Mesenteric fat pad (tissue), 1 donor: Measurements from ENCODE around the gene GDF10. TPM values are rescaled to one million over a fixed set of nuclear protein-coding genes. Genes with fewer than 3 reads are reported as not detected.
A peak's percentile ranks its signal among the peaks of the same experiment; 100 is the strongest.

ENCODE experiments used
- DNase-seq: peaks from one replicate; pipeline ENCODE4 v3.0.0-alpha.2; 2020; ENCODE audit warnings: low spot score
- total RNA-seq: library from RNA; stranded (reverse); fragmentation: NEBNext Ultra II Directional; extraction: Animal tissue kit (Norgen Biotek cat#: 25700); gene quantifications from one replicate; pipeline ENCODE4 v1.2.1, GENCODE V29; 2021
- donor health status: DM: yes; HTN: yes; CAD: no.

GDF10 gene
- total RNA-seq, 1 donor from 2014 or later: 0.26 TPM

DNA sequence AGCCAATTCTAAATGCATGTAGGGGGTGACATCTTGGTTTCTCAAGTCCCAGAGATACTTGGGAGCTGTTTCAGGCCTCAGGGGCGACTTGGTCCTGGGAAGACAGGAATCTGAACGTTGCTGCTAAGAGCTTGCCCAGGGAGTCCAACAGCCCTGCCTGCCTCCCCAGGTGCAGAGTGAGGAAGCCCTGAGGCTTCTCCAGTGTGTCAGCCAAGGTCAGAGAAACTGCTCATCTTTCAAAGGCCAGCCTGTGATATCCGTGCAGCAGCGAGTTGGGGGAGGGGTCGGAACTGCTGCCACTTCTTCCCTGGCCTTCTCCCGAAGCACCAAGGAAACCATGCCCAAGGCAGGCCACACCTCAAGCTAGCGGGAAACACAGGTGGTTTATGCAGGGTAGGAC lies 32.0 kb downstream of the GDF10 start:
- DNase-seq: peak; percentile 55

DNA sequence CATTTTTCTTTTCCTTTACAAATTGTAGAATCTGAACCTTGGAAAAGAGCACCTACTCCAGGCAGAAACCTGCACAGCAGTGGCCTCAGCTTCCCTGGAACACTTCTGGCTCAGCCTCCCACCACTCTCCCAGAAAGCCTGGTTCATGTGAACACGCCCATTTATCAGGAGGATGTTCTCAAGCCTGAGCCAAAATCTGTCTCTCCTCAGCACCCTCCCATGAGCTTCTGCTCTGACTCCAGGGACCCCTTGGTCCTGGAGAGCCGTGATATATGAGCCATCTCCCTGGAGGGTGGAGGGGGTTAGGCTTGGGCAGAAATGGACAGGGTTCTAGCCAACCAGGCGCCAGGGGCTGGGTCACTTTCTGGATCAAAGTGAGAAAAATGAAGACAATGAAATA lies 32.4 kb downstream of the GDF10 start:
- no peak for DNase-seq

DNA sequence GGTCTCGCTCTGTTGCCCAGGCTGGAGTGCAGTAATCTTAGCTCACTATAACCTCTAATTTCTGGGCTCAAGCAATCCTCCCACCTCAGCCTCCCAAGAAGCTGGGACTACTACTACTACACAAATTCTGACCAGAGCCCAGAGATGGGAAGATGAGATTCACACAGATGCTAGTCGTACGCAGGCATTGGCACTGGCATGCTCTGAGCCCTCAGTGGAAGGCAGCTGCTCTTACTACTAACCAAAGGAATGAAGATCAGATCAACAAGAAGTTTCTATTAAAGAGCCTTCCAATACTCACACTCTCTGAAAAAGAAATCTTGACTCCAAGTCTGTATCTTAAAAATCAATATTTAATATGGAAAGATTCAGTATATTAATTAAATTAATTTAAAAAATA lies 32.9 kb downstream of the GDF10 start:
- no peak for DNase-seq

DNA sequence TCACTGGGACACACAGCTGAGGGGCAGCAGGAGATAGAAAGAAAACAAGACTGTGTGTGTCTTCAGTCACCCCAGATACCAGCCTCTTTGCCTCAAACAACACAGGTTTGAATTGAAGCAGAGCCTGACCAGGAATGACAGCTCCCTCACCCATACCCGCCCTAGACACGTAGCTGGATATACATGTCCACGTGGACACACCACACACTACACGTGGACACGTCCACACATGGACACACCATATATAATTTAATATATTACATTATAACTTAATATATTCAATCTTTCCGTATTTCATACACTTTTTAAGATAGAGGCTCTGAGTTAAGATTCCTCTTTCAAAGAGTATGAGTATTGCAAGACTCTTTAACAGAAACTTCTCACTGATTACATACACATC lies 33.5 kb downstream of the GDF10 start:
- DNase-seq: no peak

DNA sequence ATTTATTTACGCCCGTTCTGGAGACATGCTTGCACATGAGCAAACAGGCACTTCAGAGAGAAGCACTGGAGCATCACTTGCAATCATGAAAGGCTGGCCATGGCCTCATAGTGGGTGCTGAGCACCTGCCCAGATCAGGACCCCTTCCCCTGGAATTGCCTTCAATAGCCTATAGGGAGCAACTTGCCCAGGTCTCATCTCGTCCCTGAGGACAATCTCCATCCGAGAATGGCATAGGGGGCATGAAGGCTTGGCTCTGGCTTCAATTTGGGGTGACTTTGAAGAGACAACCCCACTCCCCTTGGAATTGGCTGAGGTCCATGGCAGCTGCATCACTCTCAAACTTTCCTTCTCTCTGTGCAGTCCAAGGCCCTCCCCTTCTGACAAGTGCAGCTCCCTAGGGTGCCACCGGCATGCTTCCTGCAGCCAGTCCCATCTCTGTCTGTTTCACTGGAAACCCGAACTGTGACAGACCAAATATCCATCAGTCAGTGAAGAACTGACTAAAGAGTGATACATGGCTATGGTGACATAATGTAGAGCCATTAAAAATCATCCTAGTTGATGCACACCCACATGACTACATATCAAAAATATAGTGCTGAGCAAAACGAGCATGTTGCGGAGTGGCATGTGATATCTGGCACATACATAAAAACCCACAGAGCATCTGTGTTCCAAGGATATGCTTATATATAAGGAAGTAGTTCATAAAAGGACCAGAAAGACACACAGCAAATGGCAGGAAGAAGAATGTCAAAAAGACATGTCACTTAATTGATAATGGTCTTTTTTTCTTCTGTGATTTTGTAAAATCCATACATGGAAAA lies 34.7 kb downstream of the GDF10 start:
- peak; percentile 82 for DNase-seq

DNA sequence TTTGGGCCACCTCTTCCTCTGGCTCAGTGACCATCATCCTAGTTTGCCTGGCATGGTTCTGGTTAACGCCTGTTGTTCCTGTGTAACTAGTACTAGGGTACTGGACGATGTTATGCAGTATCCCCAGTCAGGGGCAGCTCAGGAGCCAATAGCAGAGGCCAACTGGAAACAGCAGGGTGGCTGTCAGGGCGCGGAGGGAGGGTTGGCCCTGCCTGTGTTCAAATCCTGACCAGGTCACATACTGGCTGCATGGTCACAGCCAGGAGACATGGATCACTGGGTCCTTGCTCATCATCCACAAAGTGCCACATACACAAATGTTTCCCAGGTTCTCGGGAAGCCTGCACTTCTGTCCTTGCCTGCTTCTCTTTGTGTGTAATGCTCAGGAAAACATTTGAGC lies 35.9 kb downstream of the GDF10 start:
- peak; percentile 49 for DNase-seq

DNA sequence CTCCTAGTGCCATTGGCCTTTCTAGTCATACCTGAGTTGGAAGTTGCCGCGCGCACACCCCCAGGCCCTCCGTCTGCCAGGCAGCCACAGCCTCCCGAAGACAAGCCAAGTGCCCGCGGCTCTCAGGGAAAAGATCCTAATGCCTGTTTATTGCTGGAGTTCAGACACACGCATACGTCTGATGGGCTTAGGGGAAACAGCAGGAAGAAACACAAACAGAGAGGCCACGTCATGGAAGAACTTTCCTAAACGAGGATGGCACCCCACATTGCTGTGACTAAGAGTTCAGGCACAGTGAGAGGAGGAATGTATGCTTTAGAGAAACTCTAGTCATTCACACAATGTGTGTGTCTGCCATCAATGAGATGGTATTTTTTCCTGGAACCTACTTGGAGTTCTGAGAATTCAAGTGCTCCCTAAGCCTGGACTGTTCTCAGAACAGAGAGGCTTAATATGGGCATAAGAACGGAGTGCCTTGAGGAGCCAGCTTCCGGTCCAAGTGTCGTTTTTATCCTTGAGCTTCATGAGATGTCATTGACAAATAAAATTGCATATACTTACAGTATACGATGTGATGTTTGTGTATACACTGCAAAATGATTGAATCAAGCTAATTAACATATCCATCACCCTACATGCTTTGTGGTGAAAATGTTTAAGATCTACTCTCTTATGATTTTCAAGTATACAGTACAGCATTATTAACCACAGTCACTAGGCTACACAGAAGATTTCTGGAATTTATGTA lies 36.6 kb downstream of the GDF10 start:
- peak; percentile 62 for DNase-seq

DNA sequence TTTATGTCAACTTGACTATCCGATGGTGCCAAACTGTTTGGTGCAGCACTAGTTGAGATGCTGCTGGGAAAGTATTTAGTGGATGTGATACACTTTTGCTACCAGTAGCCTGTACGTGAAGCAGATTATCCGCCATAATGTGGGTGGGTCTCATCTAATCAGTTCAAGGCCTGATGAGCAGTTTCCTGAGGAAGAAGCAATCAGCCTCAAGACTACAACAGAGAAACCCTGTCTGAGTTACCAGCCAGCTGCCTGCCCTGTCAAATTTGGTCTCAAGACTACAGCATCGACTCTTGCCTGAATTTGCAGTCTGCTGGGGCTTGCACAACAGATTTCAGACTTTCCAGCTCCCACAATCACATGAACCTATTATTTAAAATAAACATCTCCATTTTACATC lies 37.3 kb downstream of the GDF10 start:
- no peak for DNase-seq

DNA sequence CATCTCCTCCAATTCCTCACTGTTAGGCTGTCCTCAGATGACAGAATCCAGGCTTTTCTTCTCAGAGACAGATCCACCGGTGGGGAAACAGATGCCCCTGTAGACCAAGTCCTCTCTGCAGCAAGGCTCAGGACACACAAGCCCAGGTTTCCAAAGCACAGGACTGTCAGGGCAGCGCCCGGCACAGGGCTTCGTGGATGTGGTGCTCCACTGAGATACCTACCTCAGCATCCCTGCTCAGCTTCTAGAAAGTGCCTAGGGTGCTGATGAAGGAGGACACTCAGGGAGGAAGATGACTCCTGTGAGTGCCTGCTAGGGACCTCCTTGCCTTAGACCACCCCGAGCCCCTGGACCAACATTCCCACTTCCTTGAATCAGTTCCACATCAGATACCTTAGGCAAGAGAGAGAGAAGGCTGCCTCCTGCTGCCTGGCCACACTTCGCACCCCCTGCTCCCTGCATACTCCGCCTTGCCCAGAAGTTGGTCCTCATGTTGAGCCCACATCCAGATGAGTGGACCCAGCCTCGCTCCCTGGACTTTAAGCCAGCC lies 39.3 kb downstream of the GDF10 start:
- DNase-seq: no peak

DNA sequence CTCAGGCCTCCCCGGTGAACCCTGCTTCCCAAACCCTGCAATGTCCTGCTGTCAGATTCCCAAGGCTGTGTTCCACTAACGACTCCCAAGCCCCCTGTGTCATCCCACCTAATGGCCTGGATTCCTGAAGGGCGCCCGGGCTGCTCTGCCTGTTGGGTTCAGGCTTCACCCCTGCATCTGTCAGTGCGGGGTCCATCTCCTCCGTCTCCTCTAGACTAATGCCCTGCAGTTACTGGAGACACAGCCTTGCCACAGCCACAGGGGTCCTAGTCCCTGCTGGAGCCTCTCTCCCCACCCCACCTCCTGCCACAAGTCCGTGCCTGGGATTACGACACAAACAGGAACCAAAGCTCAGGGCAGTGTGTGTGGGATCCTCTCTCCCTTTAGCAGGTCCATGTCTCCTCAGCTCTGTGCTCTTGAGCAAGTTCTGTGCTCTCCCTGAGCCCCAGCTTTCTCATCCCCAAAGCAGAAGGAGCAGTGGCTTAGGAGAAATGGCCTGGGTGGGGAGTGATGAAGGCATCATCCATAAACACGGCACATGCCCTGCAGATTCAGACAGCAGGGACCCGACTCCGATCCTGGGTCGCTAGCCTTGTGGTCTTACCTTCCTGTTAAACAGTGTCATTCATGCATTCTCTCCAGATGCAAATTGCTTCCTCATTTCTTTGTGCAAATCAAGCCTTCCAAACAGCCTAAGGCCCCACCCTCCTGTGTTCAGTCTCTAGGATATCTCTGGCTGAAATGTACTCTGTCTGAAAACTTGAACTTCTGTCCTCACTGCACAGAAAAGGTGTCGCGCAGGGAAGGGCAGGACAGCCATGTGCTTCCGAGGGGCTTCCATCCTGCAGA lies 40.0 kb downstream of the GDF10 start:
- DNase-seq: peak; percentile 80

DNA sequence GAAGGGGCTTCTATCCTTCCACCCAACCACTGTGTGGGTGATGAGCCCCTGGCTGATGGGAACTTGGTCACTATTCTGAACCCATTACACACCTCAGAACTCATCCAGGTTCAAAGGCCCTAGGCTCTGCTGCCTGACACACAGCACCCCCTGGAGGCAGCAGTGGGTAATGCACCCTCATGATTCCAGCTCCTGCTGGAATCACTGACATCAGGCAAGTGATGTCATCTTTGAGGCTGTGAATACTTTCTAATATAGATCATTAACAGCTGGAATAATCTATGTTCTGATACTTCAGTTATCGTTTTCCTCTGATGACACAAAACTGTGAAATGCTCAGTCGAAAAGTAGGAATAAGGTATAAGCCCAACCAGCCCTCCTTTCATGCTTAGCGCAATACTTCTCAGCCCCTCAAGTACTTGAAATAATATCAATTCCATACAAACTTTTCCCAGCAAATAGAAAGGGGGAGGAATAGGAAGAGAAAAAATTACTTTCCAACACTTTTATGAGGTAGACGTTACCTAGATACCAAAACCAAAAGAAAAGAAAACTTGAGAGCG lies 40.7 kb downstream of the GDF10 start:
- DNase-seq: peak; percentile 81

DNA sequence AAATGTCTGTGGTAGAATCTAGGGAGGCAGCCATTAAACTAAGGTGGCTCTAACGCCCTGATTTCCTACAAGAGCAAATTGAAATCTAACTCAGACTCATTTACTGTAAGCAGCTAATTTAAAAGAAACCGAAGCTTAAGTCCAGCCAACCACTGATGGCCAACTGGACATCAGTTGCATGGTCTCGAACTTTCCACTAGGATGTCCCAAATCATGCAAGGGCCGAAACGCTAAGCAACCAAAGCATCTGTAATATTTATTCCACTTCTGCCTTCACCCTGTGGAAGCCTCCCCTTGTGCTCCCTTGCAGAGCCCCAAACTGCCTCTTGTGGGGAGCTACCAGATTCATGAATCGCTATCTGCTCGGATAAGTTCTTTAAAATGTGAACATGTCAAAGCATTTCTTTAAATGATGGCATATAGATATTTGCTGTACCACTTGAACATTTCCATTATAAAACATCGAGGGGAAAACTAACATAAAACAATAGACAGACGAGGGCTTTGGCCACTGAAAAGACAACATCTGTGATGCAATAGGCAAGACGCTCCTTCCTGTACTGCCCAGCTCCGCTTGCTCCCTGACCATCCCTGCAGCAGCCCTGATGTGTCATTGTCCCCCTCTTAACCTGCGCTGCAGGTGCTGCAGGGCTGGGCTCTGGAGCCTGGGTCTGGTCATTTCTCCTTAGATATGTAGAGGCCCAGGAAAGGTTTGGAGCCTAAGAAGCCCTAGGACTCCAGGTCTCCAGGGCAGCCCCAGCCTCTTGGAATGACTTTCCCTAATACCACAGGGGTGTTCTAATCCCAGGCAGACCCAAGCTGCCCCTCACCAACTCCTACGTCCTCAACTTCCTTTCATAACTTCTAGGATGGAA lies 45.2 kb downstream of the GDF10 start:
- DNase-seq: peak; percentile 57

DNA sequence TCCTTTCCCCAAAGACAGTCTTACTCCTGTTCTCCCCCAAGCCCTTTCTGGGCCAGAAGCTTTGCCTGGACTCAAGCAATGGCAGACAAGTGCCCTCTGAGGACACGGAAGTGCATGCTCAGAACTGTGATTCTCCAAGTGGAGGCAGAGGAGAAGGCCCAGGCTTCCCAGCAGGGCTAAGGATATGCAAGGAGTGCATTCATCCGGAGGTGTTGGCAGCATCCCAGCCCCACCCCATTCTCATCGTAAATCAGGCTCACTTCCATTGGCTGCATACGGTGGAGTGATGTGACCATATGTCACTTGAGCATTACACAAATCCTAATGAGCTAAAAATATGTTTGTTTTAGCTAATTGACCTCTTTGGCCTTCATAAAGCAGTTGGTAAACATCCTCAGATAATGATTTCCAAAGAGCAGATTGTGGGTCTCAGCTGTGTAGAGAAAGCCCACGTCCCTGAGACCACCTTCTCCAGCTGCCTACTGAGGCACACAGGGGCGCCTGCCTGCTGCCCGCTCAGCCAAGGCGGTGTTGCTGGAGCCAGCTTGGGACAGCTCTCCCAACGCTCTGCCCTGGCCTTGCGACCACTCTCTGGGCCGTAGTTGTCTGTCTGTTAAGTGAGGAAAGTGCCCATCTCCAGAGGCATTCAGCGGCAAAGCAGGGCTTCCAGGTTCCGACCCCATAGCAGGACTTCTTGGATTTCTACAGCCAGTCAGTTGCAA lies 46.7 kb downstream of the GDF10 start:
- DNase-seq: peak; percentile 81

DNA sequence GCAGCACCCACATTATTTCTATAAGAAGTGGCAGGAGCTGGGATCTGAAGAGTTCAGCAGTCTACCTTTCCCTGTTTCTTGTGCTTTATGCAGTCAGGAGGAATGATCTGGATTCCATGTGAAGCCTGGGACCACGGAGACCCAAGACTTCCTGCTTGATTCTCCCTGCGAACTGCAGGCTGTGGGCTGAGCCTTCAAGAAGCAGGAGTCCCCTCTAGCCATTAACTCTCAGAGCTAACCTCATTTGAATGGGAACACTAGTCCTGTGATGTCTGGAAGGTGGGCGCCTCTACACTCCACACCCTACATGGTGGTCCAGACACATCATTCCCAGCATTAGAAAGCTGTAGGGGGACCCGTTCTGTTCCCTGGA lies 47.3 kb downstream of the GDF10 start:
- peak; percentile 55 for DNase-seq

DNA sequence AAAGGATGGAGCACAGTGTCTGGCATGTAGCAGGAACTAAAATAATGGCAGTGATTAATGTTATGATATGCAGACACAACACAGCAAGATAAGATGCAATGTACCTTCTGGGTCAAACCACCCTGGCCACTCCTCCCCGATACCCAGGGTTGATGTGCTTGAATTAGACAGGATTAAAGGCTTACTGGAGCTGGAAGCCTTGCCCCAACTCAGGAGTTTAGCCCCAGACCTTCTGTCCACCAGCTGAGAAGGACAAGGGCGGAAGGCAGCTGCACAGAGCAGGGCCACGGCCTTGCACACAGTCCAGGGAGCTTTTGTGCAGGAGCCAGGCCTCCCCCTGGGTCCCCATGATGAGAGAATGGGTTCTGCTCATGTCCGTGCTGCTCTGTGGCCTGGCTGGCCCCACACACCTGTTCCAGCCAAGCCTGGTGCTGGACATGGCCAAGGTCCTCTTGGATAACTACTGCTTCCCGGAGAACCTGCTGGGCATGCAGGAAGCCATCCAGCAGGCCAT lies 48.2 kb downstream of the GDF10 start, which contains the start of gene RBP3:
Gene RBP3, plus strand, starts transcription at position 226 of the 514 bp plus-strand sequence. Its CDS starts 122 bp downstream, at position 348.
- peak; percentile 45 for DNase-seq

DNA sequence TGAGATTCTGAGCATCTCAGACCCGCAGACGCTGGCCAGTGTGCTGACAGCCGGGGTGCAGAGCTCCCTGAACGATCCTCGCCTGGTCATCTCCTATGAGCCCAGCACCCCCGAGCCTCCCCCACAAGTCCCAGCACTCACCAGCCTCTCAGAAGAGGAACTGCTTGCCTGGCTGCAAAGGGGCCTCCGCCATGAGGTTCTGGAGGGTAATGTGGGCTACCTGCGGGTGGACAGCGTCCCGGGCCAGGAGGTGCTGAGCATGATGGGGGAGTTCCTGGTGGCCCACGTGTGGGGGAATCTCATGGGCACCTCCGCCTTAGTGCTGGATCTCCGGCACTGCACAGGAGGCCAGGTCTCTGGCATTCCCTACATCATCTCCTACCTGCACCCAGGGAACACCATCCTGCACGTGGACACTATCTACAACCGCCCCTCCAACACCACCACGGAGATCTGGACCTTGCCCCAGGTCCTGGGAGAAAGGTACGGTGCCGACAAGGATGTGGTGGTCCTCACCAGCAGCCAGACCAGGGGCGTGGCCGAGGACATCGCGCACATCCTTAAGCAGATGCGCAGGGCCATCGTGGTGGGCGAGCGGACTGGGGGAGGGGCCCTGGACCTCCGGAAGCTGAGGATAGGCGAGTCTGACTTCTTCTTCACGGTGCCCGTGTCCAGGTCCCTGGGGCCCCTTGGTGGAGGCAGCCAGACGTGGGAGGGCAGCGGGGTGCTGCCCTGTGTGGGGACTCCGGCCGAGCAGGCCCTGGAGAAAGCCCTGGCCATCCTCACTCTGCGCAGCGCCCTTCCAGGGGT lies 48.9 kb downstream of the GDF10 start:
- DNase-seq: peak; percentile 74

DNA sequence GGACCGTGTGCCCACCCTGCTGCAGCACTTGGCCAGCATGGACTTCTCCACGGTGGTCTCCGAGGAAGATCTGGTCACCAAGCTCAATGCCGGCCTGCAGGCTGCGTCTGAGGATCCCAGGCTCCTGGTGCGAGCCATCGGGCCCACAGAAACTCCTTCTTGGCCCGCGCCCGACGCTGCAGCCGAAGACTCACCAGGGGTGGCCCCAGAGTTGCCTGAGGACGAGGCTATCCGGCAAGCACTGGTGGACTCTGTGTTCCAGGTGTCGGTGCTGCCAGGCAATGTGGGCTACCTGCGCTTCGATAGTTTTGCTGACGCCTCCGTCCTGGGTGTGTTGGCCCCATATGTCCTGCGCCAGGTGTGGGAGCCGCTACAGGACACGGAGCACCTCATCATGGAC lies 49.5 kb downstream of the GDF10 start:
- peak; percentile 84 for DNase-seq

DNA sequence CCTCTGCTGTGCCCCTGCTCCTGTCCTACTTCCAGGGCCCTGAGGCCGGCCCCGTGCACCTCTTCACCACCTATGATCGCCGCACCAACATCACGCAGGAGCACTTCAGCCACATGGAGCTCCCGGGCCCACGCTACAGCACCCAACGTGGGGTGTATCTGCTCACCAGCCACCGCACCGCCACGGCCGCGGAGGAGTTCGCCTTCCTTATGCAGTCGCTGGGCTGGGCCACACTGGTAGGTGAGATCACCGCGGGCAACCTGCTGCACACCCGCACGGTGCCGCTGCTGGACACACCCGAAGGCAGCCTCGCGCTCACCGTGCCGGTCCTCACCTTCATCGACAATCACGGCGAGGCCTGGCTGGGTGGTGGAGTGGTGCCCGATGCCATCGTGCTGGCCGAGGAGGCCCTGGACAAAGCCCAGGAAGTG lies 50.0 kb downstream of the GDF10 start:
- DNase-seq: peak; percentile 82
